Thoracic aorta (tissue), 2 donors: Measurements from ENCODE around the gene ZDHHC14. TPM values are rescaled to one million over a fixed set of nuclear protein-coding genes. Genes with fewer than 3 reads are reported as not detected.
"Not testable (repeated sequence)": the region's sequence is repeated elsewhere in the genome, so short reads cannot be mapped to it uniquely, and the experiment has no call there.

ENCODE experiments used
- ATAC-seq: fragments of 150-250 bp; one replicate; pipeline ENCODE4 v1.8.0; 2017; ENCODE audit warnings: low read depth; ENCODE audit not compliant: insufficient number of reproducible peaks, low FRiP score
- DNase-seq: peaks from one replicate; pipeline ENCODE4 v3.0.0-alpha.2; 2020; ENCODE audit warnings: low spot score
- H3K27ac ChIP-seq, 2 donors: fragments of 200-600 bp; sonication (generic); 1 replicate in 1 of 2; 2 replicates in 1 of 2; pipeline ENCODE4 v1.5.1; 2016; ENCODE audit warnings: mild to moderate bottlenecking in 2 of 2, moderate library complexity in 2 of 2
- H3K27me3 ChIP-seq: fragments of 200-600 bp; sonication (generic); replicated peaks from 2 replicates; pipeline ENCODE4 v1.6.0; 2016; ENCODE audit warnings: mild to moderate bottlenecking; ENCODE audit not compliant: insufficient read depth
- H3K36me3 ChIP-seq: fragments of 200-600 bp; sonication (generic); one replicate; pipeline ENCODE4 v1.5.1; 2016
- H3K4me1 ChIP-seq, 2 donors: fragments of 200-600 bp; sonication (generic); 1 replicate in 1 of 2; 2 replicates in 1 of 2; pipeline versions ENCODE4 v1.5.1 to v1.6.0; 2016; ENCODE audit warnings: low read depth in 2 of 2, mild to moderate bottlenecking in 1 of 2; ENCODE audit not compliant: control insufficient read depth in 1 of 2
- H3K4me3 ChIP-seq: fragments of 200-600 bp; sonication (generic); 2 replicates; pipeline ENCODE4 v1.5.1; 2016; ENCODE audit warnings: mild to moderate bottlenecking
- H3K9me3 ChIP-seq: fragments of 200-600 bp; sonication (generic); 2 replicates; pipeline ENCODE4 v1.5.1; 2016
- CTCF ChIP-seq: fragments of 200-600 bp; sonication (generic); IDR thresholded peaks from one replicate; pipeline ENCODE4 v1.5.1; 2019; ENCODE audit warnings: antibody characterized with exemption
- total RNA-seq, 2 donors: library from RNA; depleted of rRNA; stranded (reverse); fragments of >200 nt; gene quantifications; one replicate each; pipeline versions ENCODE4 v1.1.0 to v1.2.3, GENCODE V29; 2016

ZDHHC14 gene
- total RNA-seq, 2 donors from 2014 or later, result 20.0 to 31.1 TPM

- ATAC-seq, result no peak
- H3K4me3 ChIP-seq, result no peak overlapping the region
- H3K27me3 ChIP-seq, result no peaks in the 10 kb centered on the region
- no peaks in the 10 kb centered on the region for H3K36me3 ChIP-seq
- peaks cover 0 to 13% of the 10 kb centered on the region in 2 donors for H3K4me1 ChIP-seq
- no peaks in the 10 kb centered on the region for H3K9me3 ChIP-seq
- DNase-seq, result no peak
- no peak for TF ChIP-seq CTCF
- H3K27ac ChIP-seq, result no peak overlapping the region
Measured at GRCh38 chr6:157461000-157461915, 80.3 kb downstream of the ZDHHC14 start.

GRCh38 chr6:157462956-157463742 is 82.2 kb downstream of the ZDHHC14 start:
- H3K9me3 ChIP-seq, result no peaks in the 10 kb centered on the region
- no peaks in the 10 kb centered on the region for H3K36me3 ChIP-seq
- no peak overlapping the region for H3K27ac ChIP-seq
- H3K4me3 ChIP-seq, result no peak overlapping the region
- no peak for ATAC-seq
- H3K27me3 ChIP-seq, result no peaks in the 10 kb centered on the region
- peaks cover 0 to 13% of the 10 kb centered on the region in 2 donors for H3K4me1 ChIP-seq
- no peak for DNase-seq
- no peak for TF ChIP-seq CTCF

GRCh38 chr6:157463743-157464135 is 82.7 kb downstream of the ZDHHC14 start:
- not testable (repeated sequence) for DNase-seq, ATAC-seq, H3K36me3 ChIP-seq, H3K27me3 ChIP-seq, H3K4me3 ChIP-seq, H3K27ac ChIP-seq, H3K9me3 ChIP-seq
- H3K4me1 ChIP-seq, result peaks cover 0 to 13% of the 10 kb centered on the region in 2 donors

- H3K4me1 ChIP-seq, result peaks cover 0 to 13% of the 10 kb centered on the region in 2 donors
- no peak overlapping the region for H3K4me3 ChIP-seq
- no peaks in the 10 kb centered on the region for H3K36me3 ChIP-seq
- DNase-seq (no peak), ATAC-seq (no peak)
- H3K27ac ChIP-seq, result no peak overlapping the region
- no peaks in the 10 kb centered on the region for H3K27me3 ChIP-seq
- no peak for TF ChIP-seq CTCF
- H3K9me3 ChIP-seq, result no peaks in the 10 kb centered on the region
Measured at GRCh38 chr6:157464653-157465535, 83.9 kb downstream of the ZDHHC14 start.

- H3K27me3 ChIP-seq, result no peaks in the 10 kb centered on the region
- no peak overlapping the region for H3K4me3 ChIP-seq
- H3K36me3 ChIP-seq, result no peaks in the 10 kb centered on the region
- TF ChIP-seq CTCF, result no peak
- no peak for DNase-seq
- H3K9me3 ChIP-seq, result no peaks in the 10 kb centered on the region
- peaks cover 0 to 3% of the 10 kb centered on the region in 2 donors for H3K4me1 ChIP-seq
- ATAC-seq, result no peak
- H3K27ac ChIP-seq, result no peak overlapping the region
Measured at GRCh38 chr6:157466342-157466648, 85.3 kb downstream of the ZDHHC14 start.

DNA sequence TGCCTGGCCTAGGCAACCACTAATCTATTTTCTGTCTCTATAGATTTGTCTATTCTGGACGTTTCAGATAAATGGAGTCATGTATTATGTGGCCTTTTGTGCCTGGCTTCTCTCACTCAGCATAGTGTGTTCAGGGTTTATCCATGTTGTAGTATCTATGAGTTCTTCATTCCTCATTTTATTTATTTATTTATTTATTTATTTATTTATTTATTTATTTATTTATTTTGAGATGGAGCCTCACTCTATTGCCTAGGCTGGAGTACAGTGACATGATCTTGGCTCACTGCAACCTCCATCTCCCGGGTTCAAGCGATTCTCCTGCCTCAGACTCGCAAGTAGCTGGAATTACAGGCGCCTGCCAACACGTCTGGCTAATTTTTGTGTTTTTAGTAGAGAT is 86.3 kb downstream of the ZDHHC14 start:
- not testable (repeated sequence) for H3K4me3 ChIP-seq, H3K27ac ChIP-seq, H3K36me3 ChIP-seq, H3K27me3 ChIP-seq, H3K9me3 ChIP-seq, ATAC-seq, DNase-seq, H3K4me1 ChIP-seq
